ENCODE data around the gene CAPN10. TPM values are rescaled to one million over a fixed set of nuclear protein-coding genes. Genes with fewer than 3 reads are reported as not detected.

Gene CAPN10
- polyA plus RNA-seq, 12 donors = 11.9 to 23.8 (median 15.1) TPM; not detected in 1

GRCh38 chr2:240574386-240575100 is 12.0 kb upstream of the CAPN10 start:
- no peak for DNase-seq

GRCh38 chr2:240575101-240575965 is 11.2 kb upstream of the CAPN10 start:
- DNase-seq = no peak

DNA sequence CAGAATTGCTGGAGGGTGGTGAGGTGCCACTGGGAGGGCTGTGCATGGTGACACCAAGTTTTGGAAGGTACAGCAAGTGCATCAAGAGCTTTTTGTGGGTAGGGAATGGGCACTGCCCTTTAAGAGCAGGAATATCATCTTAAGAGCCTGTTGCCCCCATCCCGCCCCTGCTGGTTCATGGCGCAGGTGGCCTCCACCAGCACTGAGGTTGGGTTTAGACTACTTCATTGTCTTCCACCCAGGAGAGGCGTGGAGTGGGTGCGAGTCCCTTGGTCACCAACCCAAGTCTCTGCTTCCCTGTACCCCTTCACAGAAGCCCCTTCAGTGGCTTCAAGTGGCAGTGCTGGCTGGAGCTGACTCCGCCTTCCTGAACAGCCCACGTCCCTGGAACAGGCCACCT is 10.5 kb upstream of the CAPN10 start:
- no peak for DNase-seq

DNA sequence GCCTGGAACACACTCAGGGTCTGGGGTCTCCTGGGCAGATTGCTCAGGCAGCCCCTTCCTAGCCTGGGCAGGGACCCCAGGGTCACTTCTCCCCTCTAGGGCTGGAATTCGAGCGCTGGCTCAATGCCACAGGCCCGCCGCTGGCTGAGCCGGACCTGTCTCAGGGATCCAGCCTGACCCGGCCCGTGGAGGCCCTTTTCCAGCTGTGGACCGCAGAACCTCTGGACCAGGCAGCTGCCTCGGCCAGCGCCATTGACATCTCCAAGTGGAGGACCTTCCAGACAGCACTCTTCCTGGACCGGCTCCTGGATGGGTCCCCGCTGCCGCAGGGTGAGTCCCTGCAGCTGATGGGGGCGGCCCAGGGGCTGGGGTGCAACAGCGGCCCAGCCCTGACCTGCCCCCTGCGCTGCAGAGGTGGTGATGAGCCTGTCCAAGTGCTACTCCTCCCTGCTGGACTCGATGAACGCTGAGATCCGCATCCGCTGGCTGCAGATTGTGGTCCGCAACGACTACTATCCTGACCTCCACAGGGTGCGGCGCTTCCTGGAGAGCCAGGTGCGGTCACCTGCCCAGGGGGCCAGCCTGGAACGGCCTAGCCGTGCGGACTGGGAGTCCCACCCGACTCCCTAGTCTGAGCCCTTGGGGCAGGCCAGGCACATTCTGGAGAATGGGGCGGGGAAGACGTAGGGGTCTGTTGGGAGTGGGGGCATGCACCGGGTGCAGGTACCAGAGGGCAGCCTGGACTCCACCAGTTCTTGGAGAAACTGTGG is 9.9 kb upstream of the CAPN10 start:
- DNase-seq = no peak

- no peak for DNase-seq
Observed at GRCh38 chr2:240577281-240578109, 9.0 kb upstream of the CAPN10 start.

- DNase-seq = no peak
Observed at GRCh38 chr2:240578110-240578450, 8.5 kb upstream of the CAPN10 start.

DNA sequence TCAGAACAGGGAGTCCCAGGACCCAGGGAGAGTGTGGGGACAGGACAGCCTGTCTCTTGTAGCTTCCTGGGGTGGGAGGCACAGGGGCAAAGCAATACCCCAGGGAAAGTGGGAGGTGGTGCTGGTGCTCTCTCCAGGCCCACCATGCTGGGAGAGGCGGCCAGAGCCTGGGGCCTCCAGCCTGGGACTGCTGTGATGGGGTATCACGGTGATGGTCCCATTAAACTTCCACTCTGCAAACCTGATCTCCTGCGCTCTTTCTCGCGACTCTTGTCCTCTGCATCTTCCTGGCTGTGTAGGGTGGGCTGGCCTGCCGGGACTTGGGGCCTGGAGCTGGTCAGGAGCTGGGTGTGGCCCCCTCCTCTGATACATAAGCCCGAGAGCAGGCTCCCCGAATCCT is 8.0 kb upstream of the CAPN10 start:
- no peak for DNase-seq

DNA sequence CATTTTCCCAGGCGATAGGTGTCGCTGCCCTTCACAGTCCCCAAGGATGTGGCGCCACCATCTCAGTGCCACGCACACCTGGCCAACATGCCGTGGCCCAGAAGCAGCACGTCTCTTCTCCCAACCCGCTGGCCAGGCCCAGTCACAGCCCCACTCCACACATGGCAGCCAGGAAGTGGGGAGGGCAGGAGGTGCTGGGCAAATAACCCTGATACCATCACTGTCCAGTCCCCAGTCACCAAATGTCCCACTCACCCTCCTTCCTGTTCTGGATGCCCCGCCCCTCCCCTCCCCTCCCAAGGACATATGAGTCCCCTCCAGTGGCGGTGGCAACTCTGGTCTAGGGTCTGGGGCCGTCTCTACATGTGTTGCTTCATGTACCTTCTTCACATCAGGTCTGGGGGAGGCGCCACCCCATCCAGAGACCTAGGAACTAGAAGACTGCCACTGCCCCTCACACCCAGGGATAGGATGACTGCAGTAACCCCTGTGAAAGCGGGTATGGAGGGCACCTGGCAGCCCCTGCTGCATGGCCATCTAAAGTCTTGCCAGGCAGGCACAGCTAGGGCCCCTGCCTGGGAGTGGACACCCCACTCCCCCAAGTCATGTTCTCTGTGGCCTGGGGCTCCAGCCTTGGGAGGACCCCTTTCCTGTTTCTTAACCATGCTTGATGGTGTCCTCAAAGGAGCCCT is 7.3 kb upstream of the CAPN10 start:
- DNase-seq = no peak

- no peak for DNase-seq
Observed at GRCh38 chr2:240579771-240580614, 6.5 kb upstream of the CAPN10 start.

GRCh38 chr2:240581811-240582210 is 4.7 kb upstream of the CAPN10 start:
- no peak for DNase-seq

DNA sequence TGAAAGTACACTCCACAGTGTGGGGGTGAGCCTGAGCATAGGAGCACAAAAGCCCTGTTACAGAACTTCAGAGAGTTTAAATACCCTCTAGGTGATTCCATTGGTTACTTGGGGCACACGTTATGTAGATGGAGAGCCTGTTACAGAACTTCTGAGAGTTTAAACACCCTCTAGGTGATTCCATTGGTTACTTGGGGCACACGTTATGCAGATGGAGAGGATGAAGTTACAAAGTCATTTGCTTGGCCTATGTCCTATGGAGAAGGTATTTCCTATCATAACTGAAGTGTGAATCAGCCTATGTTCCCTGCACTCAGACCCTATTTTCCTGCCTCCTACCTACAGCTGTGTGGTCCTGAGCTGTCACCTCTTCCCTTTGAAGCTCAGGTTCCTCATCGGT is 3.8 kb upstream of the CAPN10 start:
- no peak for DNase-seq

DNA sequence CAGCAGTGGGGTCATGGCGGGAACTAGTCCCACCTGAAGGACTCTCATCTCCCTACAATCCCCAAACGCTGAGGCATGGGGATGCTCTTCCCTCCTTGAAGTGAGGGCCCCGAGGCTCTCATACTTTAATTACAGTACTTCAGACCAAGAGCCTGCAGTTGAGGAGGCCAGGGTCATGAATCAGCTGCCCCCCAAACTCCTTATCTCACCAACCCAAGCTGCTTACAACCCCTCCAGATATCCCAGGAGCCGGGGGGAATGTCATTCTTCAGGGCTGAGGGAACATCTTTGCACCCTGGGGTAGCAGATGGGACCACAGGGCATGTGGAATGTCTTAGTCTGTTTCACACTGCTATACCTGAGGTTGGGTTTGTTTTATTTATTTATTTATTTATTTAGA is 2.8 kb upstream of the CAPN10 start:
- no peak for DNase-seq

- DNase-seq = no peak
Observed at GRCh38 chr2:240584486-240585031, 2.0 kb upstream of the CAPN10 start.

DNA sequence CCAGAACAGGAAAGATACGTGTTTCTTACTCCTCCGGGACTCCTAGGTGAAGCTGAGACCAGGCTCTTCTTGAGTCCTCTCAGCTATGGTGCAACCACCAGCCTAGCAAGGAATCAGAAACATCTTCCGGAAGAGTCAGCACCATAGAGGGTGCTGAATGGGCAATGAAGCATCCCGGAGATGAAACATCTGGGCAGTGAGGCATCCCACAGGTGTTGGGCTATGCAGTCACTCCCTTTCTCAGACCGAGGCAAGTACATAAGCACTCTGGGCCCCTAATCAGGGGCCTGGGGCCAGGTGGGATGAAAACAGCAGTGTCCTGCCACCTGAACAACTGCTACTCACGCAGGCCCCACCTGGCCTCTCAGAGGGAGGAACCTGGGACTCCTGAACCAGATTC is 1.4 kb upstream of the CAPN10 start:
- DNase-seq = no peak

DNA sequence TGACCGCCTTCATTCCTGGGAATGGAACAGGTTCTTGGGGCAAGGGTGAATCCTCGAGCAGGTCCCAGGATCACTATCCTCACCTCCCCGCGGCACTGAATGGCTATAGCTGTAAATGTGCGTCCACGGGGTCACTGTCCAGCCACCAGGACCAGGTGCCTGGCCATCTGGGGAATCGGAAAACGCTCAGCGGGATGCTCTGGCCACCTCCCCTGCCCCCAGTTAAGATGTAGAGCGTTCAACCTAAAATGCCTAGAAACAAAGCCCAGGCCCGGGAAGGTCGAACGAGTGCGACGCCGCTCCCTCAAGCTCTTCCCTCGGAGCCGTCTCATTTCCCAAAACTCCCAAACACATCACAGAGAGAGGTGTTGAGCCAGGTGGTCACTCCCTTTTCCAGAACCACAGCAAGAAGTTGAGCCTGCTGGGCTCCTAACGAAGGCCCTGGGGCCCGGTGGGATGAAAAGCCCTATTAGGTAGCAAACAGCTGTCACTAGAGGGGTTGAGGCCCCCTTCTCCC is 795 bp upstream of the CAPN10 start:
- no peak for DNase-seq

DNA sequence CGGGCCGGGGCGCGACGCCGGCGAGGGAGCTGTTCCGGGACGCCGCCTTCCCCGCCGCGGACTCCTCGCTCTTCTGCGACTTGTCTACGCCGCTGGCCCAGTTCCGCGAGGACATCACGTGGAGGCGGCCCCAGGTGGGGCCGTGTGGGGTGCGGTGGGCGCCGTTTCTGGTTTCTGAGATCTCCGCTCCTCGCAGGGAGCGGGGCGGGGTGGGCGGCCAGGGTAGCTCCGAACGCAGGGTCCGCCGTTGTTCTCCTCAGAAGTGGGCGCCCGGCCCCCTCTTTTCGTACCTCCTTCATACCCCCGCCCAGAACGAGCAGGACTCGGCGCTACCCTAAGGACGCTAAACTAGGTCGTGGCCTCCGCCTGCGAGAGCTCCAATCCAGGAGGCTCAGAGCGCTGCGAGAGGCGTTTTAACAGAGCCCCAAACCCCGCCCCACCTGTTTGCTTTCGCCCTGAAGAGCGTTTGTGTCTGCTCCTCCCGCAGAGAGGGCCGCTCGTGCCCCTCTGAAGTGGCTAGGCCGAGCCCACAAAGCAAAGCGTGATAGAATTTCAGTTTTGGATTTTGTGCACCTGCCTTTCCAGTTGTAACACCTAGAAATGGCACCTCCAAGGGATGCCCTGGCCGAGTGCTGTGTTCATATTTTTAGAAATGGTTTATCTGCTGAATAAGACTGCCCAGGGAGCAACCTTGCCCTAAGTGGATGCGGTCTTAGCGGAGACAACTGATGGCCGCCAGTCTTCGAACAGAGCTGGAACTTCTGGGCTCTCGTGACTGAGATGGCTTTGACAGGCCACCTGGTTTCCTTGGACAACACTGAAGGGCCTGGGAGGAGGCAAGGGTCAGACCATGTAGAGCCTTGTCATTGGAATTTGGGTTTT is 626 bp downstream of the CAPN10 start:
- no peak for DNase-seq

DNA sequence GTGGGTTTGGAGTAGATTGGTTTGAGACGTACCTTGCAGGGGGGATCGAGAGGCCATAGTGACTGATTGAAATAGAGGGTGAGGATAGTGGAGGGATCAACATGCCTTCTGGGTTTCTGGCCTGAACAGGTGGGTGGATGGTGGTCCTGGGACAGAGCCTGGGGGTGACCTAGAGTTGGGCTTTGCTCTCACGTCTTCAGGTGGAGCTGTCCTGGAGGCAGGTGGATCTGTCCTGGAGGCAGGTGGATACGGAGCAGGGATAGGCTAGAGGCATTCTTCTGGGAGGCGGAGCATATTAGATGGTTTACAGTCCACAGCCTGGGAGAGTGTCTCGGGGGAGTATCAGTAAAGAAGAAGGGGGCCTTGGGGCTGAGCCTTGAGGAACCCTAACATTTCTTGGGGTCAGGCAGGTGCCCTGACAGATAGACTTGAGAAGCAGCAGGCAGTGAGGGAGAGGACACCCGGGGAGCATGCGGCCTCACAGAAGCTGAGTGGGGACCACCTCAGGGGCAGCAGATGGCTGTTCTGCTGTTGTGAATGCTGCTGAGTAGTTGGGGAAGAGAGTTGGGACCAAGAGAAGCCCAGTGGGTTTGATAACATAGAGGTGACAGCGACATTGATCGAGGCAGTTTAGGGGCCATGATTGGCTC is 1.6 kb downstream of the CAPN10 start:
- no peak for DNase-seq

- DNase-seq = no peak
Observed at GRCh38 chr2:240588669-240589068, 2.1 kb downstream of the CAPN10 start.
